ENCODE results near the gene KNSTRN. TPM values are rescaled to one million over a fixed set of nuclear protein-coding genes. Genes with fewer than 3 reads are reported as not detected.

Gene KNSTRN
- total RNA-seq, 6 experiments from 2014 or later: 5.4 to 17.2 (median 11.2) TPM

DNA sequence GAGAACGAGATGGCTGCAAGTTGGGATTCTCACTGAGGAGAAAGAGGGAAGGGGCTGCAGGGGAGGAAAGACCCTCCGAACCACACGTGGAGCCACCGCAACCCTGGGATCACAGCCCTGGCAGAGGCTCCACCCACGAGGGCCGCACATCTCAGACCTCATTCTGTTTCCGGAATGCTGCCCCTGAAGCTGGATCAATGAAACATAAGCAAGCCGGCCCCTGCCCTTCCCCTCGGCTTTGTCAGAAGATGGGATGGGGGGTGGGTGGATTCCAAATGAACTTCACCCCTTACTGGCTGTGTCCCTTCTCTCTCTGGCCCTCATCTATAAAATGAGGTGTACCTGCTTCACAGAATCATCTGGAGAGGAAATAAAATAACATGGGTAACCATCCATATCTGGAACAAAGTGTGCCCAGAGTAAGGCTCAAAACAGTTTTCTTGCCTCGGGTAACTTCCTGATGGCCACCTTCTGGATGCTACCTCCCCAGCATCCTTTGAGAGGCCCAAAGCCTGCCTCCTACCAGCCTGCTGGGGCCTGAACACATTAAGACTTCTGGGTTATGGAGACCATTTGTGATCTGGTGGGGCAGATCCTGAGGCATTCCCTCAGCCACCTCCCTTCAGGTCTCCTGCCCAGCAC, 37.2 kb upstream of the KNSTRN start:
- WGBS (ENCODE audit: insufficient coverage, low coverage, low lambda C conversion rate, missing lambda C conversion rate): 40% methylated on average over 2 of the region's 10 CpGs
- ATAC-seq (no peak), DNase-seq (no peak)
- Histone ChIP-seq H3K27ac (no peak overlapping the region), H3K9me3 (no peaks in the 10 kb centered on the region), H3K4me3 (no peak overlapping the region), H3K27me3 (no peaks in the 10 kb centered on the region), H3K36me3 (no peaks in the 10 kb centered on the region), H3K4me1 (peaks cover 0 to 11% (median 4%) of the 10 kb centered on the region in 4 donors)
- intact Hi-C loops (cut with DNase I): loop anchor here in 1 of 2 donors (10.0 kb wide), 1 partner anchor 79 kb away; no protein-coding TSS in a partner anchor
- TF ChIP-seq, protein P1, sequence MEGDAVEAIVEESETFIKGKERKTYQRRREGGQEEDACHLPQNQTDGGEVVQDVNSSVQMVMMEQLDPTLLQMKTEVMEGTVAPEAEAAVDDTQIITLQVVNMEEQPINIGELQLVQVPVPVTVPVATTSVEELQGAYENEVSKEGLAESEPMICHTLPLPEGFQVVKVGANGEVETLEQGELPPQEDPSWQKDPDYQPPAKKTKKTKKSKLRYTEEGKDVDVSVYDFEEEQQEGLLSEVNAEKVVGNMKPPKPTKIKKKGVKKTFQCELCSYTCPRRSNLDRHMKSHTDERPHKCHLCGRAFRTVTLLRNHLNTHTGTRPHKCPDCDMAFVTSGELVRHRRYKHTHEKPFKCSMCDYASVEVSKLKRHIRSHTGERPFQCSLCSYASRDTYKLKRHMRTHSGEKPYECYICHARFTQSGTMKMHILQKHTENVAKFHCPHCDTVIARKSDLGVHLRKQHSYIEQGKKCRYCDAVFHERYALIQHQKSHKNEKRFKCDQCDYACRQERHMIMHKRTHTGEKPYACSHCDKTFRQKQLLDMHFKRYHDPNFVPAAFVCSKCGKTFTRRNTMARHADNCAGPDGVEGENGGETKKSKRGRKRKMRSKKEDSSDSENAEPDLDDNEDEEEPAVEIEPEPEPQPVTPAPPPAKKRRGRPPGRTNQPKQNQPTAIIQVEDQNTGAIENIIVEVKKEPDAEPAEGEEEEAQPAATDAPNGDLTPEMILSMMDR (IDR thresholded peaks at IDR 0.05): no peak
- TF ChIP-seq POLR2A (IDR thresholded peaks at IDR 0.05): no peak

DNA sequence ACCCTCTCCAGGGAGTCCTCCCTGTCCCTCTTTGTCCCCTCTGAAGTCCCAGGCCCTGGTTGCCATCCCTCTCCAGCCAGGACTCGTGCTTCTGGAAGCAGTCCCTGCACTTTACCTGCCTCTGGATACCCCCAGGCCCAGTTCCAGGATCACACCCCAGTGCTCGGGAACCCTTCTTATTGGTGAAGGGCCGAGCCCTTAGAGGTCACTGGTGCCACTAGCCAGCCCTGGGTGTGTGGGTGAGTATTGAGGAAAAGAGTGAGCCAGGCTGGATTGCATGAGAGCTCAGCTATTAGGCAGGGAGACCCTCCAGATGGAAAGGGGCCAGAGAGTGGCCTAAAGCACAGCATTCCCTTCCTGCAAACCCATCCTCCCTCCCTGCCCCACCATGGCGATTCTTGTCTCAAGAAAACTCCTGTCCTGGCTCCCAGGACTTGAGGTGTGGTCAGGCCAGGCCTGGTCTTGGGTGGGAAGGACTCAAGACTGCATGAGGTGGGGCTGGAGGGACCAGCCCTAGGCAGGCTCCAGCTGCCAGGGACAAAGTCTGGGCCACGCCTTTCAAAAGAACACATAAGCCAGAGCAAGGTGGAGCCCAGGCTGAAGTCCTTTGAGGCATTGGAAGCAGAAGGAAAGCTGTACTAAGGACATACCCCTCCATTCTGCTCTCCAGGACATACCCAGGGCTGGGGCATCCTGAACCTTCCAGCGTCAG, 36.5 kb upstream of the KNSTRN start:
- no peak overlapping the region for H3K27ac ChIP-seq
- TF ChIP-seq, protein P1 (IDR thresholded peaks at IDR 0.05): no peak
- no peak for TF ChIP-seq POLR2A (IDR thresholded peaks at IDR 0.05)
- no peaks in the 10 kb centered on the region for H3K9me3 ChIP-seq
- DNase-seq (no peak), ATAC-seq (no peak)
- peaks cover 0 to 5% (median 1%) of the 10 kb centered on the region in 4 donors for H3K4me1 ChIP-seq
- 77% methylated on average over 4 of the region's 6 CpGs for WGBS (ENCODE audit: insufficient coverage, low coverage, low lambda C conversion rate, missing lambda C conversion rate)
- H3K36me3 ChIP-seq: no peaks in the 10 kb centered on the region
- no peaks in the 10 kb centered on the region for H3K27me3 ChIP-seq
- no peak overlapping the region for H3K4me3 ChIP-seq
- intact Hi-C loops (cut with DNase I): loop anchor here in 1 of 2 donors (10.0 kb wide), 1 partner anchor 79 kb away; no protein-coding TSS in a partner anchor

DNA sequence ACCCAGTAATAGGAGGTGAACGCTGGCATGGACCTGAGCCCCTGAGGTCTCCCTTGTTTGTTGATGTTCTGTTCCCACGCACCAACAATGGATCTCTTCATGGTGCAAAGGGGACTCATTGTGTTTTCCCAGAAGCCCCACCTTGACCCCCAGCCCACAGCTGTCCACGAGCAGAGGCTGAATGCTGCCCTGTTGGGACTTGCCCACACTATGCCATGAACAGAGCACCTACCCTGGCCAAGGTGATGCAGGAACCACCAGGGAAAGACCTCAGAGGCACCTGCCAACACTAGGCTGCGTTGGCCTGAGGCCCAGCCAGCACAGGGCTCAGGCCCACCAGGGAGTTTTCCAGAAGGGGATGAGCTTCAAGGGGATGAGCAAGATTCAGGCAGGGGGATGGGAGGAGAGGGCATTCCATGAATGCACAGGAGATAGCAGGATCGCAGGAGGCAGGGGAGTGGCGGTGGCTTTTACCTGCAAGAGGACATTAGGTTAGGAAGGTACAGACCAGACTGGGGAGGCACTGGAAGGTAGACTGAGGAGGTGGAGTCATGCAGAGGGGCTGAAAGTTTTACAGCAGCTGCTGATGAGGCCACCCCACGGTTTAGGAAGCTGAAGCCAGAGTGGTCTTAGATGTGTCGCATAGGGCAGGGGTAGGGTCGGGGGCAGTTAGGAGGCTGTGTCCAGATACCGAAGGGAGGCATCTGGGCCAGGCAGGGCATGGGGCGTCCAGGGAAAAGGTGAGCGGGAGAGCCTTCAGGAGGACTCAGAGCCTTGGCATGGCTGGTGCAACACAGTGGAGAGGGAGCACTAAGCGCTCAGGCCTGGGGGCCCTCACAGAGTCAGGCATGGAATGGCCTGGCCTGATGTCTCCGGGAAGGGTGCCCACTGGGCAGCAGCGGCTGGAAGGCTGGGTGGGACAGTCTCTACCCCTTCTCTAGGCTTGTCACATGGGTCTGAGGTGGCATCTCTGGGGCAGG, 35.7 kb upstream of the KNSTRN start:
- Histone ChIP-seq H3K27me3 (no peaks in the 10 kb centered on the region), H3K4me1 (no peaks in the 10 kb centered on the region), H3K36me3 (no peaks in the 10 kb centered on the region), H3K27ac (no peak overlapping the region), H3K9me3 (no peaks in the 10 kb centered on the region), H3K4me3 (no peak overlapping the region)
- no peak for DNase-seq
- no peak for ATAC-seq
- intact Hi-C loops (cut with DNase I): loop anchor here in 1 of 2 donors (10.0 kb wide), 1 partner anchor 78 kb away; no protein-coding TSS in a partner anchor
- TF ChIP-seq, protein P1 (IDR thresholded peaks at IDR 0.05): no peak
- no peak for TF ChIP-seq POLR2A (IDR thresholded peaks at IDR 0.05)
- 87% methylated on average over 5 of the region's 15 CpGs for WGBS (ENCODE audit: insufficient coverage, low coverage, low lambda C conversion rate, missing lambda C conversion rate)
